HG02798 (cell line): ENCODE measurements around the gene MOV10L1.
A peak's percentile ranks its signal among the peaks of the same experiment; 100 is the strongest.

Experiments
- ATAC-seq: cut with Tn5 transposase; IDR thresholded peaks from one replicate; pipeline ENCODE4 v1.9.1; 2021; ENCODE audit warnings: mild to moderate bottlenecking; ENCODE audit not compliant: unreplicated experiment, poor library complexity

MOV10L1 gene

GRCh38 chr22:50184902-50185374 is 95.1 kb downstream of the MOV10L1 start:
- ATAC-seq, result no peak

GRCh38 chr22:50185375-50186087 is 95.7 kb downstream of the MOV10L1 start, which contains the start of gene TRABD:
Gene TRABD, plus strand, starts transcription at chr22:50185913. Its CDS starts 7,148 bp downstream, at chr22:50193061.
- ATAC-seq, result peak; percentile 60

GRCh38 chr22:50186181-50186714 is 96.4 kb downstream of the MOV10L1 start:
- ATAC-seq, result no peak

- no peak for ATAC-seq
Measured at GRCh38 chr22:50186761-50187523, 97.1 kb downstream of the MOV10L1 start.

GRCh38 chr22:50188356-50188755 is 98.5 kb downstream of the MOV10L1 start:
- no peak for ATAC-seq

GRCh38 chr22:50189184-50189848 is 99.5 kb downstream of the MOV10L1 start:
- ATAC-seq, result no peak

GRCh38 chr22:50189849-50190181 is 100.0 kb downstream of the MOV10L1 start:
- no peak for ATAC-seq

- peak; percentile 51 for ATAC-seq
Measured at GRCh38 chr22:50190182-50190940, 100.6 kb downstream of the MOV10L1 start.

- no peak for ATAC-seq
Measured at GRCh38 chr22:50190941-50191741, 101.3 kb downstream of the MOV10L1 start.

GRCh38 chr22:50192436-50193204 is 102.8 kb downstream of the MOV10L1 start:
- no peak for ATAC-seq

GRCh38 chr22:50193621-50194020 is 103.8 kb downstream of the MOV10L1 start:
- no peak for ATAC-seq

- ATAC-seq, result no peak
Measured at GRCh38 chr22:50194037-50194805, 104.4 kb downstream of the MOV10L1 start.

GRCh38 chr22:50196256-50196655 is 106.5 kb downstream of the MOV10L1 start:
- no peak for ATAC-seq

- no peak for ATAC-seq
Measured at GRCh38 chr22:50197000-50197800, 107.4 kb downstream of the MOV10L1 start.

GRCh38 chr22:50197856-50198623 is 108.2 kb downstream of the MOV10L1 start:
- ATAC-seq, result no peak

- no peak for ATAC-seq
Measured at GRCh38 chr22:50198624-50199017, 108.8 kb downstream of the MOV10L1 start.
